Stomach (tissue), 4 donors: ENCODE measurements around the gene GLT8D2.

Source experiments
- POLR2A ChIP-seq, 4 donors: fragments of 450-650 bp; IDR thresholded peaks; one replicate each; pipeline ENCODE4 v1.6.1; 2016; ENCODE audit warnings: antibody characterized with exemption in 4 of 4, control low read depth in 2 of 4, mild to moderate bottlenecking in 1 of 4, moderate library complexity in 1 of 4
- POLR2AphosphoS5 ChIP-seq, 3 donors: sonication (generic); formaldehyde crosslinking; IDR thresholded peaks; one replicate each; pipeline ENCODE4 v1.6.1; 2016; ENCODE audit warnings: antibody characterized with exemption in 3 of 3
- TF ChIP-seq, protein P1 (sequence below), 7 experiments: fragments of 450-650 bp in 4 of 7; fragments of 200-600 bp in 3 of 7; sonication (generic) in 3 of 7; IDR thresholded peaks; one replicate each; pipeline ENCODE4 v1.5.1; 2016 to 2019; ENCODE audit warnings: antibody characterized with exemption in 7 of 7, control low read depth in 2 of 7, mild to moderate bottlenecking in 1 of 7

DNA sequence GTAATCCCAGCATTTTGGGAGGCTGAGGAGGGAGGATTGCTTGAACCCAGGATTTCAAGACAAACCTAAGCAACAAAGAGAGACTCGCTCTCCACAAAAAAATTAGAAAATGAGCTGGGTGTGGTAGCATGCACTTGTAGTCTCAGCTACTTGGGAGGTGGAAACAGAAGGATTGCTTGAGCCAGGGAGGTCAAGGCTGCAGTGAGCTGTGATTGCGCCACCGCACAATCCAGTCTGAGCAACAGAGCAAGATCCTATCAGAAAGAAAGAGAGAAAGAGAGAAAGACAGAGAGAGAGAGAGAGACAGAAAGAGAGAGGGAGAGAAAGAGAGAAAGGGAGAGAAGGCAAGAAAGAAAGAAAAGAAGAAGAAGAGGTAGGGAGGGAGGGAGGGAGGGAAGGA is 47.3 kb downstream of the GLT8D2 start:
- TF ChIP-seq, protein P1, sequence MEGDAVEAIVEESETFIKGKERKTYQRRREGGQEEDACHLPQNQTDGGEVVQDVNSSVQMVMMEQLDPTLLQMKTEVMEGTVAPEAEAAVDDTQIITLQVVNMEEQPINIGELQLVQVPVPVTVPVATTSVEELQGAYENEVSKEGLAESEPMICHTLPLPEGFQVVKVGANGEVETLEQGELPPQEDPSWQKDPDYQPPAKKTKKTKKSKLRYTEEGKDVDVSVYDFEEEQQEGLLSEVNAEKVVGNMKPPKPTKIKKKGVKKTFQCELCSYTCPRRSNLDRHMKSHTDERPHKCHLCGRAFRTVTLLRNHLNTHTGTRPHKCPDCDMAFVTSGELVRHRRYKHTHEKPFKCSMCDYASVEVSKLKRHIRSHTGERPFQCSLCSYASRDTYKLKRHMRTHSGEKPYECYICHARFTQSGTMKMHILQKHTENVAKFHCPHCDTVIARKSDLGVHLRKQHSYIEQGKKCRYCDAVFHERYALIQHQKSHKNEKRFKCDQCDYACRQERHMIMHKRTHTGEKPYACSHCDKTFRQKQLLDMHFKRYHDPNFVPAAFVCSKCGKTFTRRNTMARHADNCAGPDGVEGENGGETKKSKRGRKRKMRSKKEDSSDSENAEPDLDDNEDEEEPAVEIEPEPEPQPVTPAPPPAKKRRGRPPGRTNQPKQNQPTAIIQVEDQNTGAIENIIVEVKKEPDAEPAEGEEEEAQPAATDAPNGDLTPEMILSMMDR (IDR thresholded peaks at IDR 0.05): no peak
- no peak for TF ChIP-seq POLR2A (IDR thresholded peaks at IDR 0.05)
- TF ChIP-seq POLR2AphosphoS5 (IDR thresholded peaks at IDR 0.05): no peak
